ENCODE results near the gene PTPN23. TPM values are rescaled to one million over a fixed set of nuclear protein-coding genes. Genes with fewer than 3 reads are reported as not detected.

Gene PTPN23
- total and polyA plus RNA-seq, 2 of the 8 experiments (the other 6 are each of a cell fraction or from before 2014, with no cell fraction given): 2.9 to 46.7 TPM

DNA sequence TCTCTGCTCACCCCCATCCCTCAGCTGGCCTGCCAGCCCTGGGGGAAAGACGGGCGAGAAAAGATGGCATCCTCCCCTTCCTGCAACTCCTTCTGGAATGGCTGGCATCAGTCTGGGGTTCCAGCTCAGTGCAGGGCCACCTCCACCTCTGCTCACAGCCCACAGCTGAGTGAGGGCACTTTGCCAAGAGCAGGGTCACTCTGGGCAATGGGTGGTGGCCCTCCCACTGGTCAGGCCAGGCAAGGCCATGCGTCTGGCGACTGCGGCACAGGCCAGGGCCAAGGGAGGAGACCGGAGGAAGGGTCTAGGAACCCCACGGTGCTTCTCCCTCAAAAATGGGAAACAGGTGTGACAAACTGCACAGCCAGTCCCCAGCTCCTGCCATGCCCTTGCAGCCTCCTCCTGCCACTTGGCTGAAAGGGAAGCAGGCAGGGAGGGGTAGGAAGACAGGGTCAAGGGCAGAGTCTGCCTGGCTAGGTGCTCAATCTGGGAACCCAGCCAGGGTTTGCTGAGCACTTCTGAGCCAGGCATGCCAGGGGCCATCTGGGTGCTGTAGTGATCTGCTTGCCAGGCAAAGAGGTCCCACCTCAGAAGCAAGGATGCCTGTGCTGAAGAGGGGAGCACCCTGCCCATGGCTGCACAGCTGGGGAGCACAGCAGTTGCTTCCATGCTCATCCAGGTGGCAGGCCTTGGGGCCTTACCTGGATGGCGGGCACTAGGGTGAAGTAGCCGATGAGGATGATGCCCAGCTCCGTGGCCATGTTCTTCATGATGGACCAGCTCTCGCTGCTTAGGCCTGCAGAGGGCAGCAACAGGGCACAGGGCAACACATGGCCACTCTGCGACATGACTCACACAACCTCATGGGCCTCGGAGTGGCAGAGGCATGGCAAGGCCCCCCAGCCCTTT lies 41.2 kb downstream of the PTPN23 start:
- Histone ChIP-seq H3K4ac (replicated peaks; ENCODE audit: insufficient read length, low read depth, low read length) (no peak overlapping the region), H3K79me2 (ENCODE audit: control insufficient read depth in 1 of 2, insufficient read depth in 2 of 2, low read length in 2 of 2) (no peaks in the 10 kb centered on the region), H2BK12ac (ENCODE audit: low read depth, low read length) (no peak overlapping the region), H3K23ac (ENCODE audit: insufficient read length) (no peak overlapping the region), H2AFZ (ENCODE audit: low read length) (no peak overlapping the region), H3K4me3 (ENCODE audit: extremely low read depth in 1 of 4, insufficient read depth in 2 of 4, low read depth in 3 of 4, low read length in 4 of 4) (no peak overlapping the region), H4K5ac (ENCODE audit: insufficient read length, low read depth, low read length) (no peak overlapping the region), H3K14ac (ENCODE audit: insufficient read length) (no peak overlapping the region), H2BK5ac (ENCODE audit: low read depth, low read length) (no peak overlapping the region), H4K91ac (replicated peaks; ENCODE audit: insufficient read length, low read length) (no peak overlapping the region), H2BK15ac (ENCODE audit: low read length) (no peak overlapping the region), H2BK20ac (ENCODE audit: low read length) (no peak overlapping the region), H3K27me3 (replicated peaks in 1 of 4; ENCODE audit: control insufficient read depth in 3 of 4, extremely low read depth in 1 of 4, insufficient read depth in 3 of 4, low read length in 3 of 4) (no peaks in the 10 kb centered on the region), H3K4me2 (ENCODE audit: insufficient read depth in 1 of 2, low read depth in 2 of 2, low read length in 2 of 2) (no peak overlapping the region), H2BK120ac (replicated peaks; ENCODE audit: low read depth, low read length) (no peak overlapping the region), H2AK5ac (ENCODE audit: low read depth, low read length) (no peak overlapping the region), H4K8ac (ENCODE audit: extremely low read depth, insufficient read depth, low read length) (peak overlapping the region; percentile 53), H3K36me3 (ENCODE audit: control insufficient read depth in 2 of 4, insufficient read depth in 4 of 4, low read length in 3 of 4) (peaks cover under 1 to 30% (median 15%) of the 10 kb centered on the region in 4 experiments; a peak in 5 of 8 replicates), H3K27ac (ENCODE audit: low read depth, low read length) (0 out of 2 replicates have a peak overlapping the region, but pooled peaks have one; percentile 15), H3K18ac (ENCODE audit: extremely low read depth, low read length) (no peak overlapping the region), H3K9me3 (ENCODE audit: insufficient read depth in 2 of 2, low read depth in 1 of 2, low read length in 1 of 2) (peaks cover 0 to 6% of the 10 kb centered on the region in 2 experiments; a peak in 1 of 4 replicates), H3K4me1 (replicated peaks in 1 of 4; ENCODE audit: control insufficient read depth in 3 of 4, insufficient read depth in 4 of 4, low read length in 3 of 4) (peaks cover 0 to 2% (median 0%) of the 10 kb centered on the region in 4 experiments; a peak in 1 of 7 replicates), H3K9ac (replicated peaks in 1 of 4; ENCODE audit: extremely low read depth in 1 of 4, low read depth in 3 of 4, low read length in 3 of 4) (0 out of 7 replicates have a peak overlapping the region, but pooled peaks of 1 of the 4 experiments have one; percentile 9), H3K56ac (replicated peaks; ENCODE audit: insufficient read length, low read depth, low read length) (no peak overlapping the region), H4K20me1 (replicated peaks in 1 of 2; ENCODE audit: control insufficient read depth in 1 of 2, insufficient read depth in 2 of 2, low read length in 2 of 2) (peaks cover 4 to 8% of the 10 kb centered on the region in 2 experiments), H3K23me2 (ENCODE audit: low read depth, low read length) (no peaks in the 10 kb centered on the region), H3K79me1 (ENCODE audit: low read depth, low read length) (no peaks in the 10 kb centered on the region)
- FAIRE-seq (no peak), DNase-seq (ENCODE audit: low read depth in 1 of 2, low spot score in 2 of 2) (no peak)
- TF ChIP-seq CEBPB (IDR thresholded peaks at IDR 0.05; ENCODE audit: low read depth, low read length): no peak
- peak; percentile 81 for TF ChIP-seq MAX (IDR thresholded peaks at IDR 0.05)
- no peak for TF ChIP-seq NRF1 (IDR thresholded peaks at IDR 0.05; ENCODE audit: low read depth, low read length)
- TF ChIP-seq POLR2A (IDR thresholded peaks at IDR 0.05; ENCODE audit: control extremely low read depth in 1 of 2, low read depth in 2 of 2, low read length in 2 of 2): no peak
- peak; percentile 30 to 47 for TF ChIP-seq RAD21 (IDR thresholded peaks at IDR 0.05 in 1 of 2, conservative IDR thresholded peaks at IDR 0.05 in 1 of 2; ENCODE audit: low read depth in 2 of 2, low read length in 2 of 2)
- TF ChIP-seq, protein P1, sequence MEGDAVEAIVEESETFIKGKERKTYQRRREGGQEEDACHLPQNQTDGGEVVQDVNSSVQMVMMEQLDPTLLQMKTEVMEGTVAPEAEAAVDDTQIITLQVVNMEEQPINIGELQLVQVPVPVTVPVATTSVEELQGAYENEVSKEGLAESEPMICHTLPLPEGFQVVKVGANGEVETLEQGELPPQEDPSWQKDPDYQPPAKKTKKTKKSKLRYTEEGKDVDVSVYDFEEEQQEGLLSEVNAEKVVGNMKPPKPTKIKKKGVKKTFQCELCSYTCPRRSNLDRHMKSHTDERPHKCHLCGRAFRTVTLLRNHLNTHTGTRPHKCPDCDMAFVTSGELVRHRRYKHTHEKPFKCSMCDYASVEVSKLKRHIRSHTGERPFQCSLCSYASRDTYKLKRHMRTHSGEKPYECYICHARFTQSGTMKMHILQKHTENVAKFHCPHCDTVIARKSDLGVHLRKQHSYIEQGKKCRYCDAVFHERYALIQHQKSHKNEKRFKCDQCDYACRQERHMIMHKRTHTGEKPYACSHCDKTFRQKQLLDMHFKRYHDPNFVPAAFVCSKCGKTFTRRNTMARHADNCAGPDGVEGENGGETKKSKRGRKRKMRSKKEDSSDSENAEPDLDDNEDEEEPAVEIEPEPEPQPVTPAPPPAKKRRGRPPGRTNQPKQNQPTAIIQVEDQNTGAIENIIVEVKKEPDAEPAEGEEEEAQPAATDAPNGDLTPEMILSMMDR (IDR thresholded peaks at IDR 0.05; ENCODE audit: control extremely low read depth in 1 of 3, insufficient read depth in 1 of 3, low read depth in 1 of 3, low read length in 3 of 3): peak in 2 of 3 experiments; percentile 48 to 67; a peak in 3 of 4 replicates
- no peak for TF ChIP-seq CHD1 (IDR thresholded peaks at IDR 0.05; ENCODE audit: low read depth, low read length)
- ChIA-PET CTCF (ENCODE audit: partially characterized antibody) (interaction anchor here (0.6 to 6.5 kb wide), 43 partner anchors 9 to 655 kb away, joined by 3 to 66 read pairs (median 5); partner anchors contain the start of genes PTPN23 and SCAP), POLR2A (ENCODE audit: partially characterized antibody) (interaction anchor here (1.0 to 1.7 kb wide), 5 partner anchors 9 to 53 kb away, joined by 3 to 5 read pairs (median 3); partner anchors contain the start of gene SCAP)
- WGBS, 2 experiments (ENCODE audit: extremely low coverage in 1 of 2, insufficient coverage in 1 of 2, insufficient read length in 1 of 2, insufficient replicate concordance in 2 of 2, low coverage in 1 of 2, low lambda C conversion rate in 2 of 2, missing lambda C conversion rate in 1 of 2): 88% methylated on average over 11 of the region's 13 CpGs; no CpG with 5 or more reads in 1 of the 2 experiments
